NT2/D1 (cell line): ENCODE results near the gene TMEM129.

ENCODE experiments used
- SUZ12 ChIP-seq: IDR thresholded peaks from 2 replicates; pipeline ENCODE4 v1.6.1; 2011; ENCODE audit not compliant: insufficient read length, insufficient read depth; ENCODE audit errors: extremely low read depth
- YY1 ChIP-seq: IDR thresholded peaks from 2 replicates; pipeline ENCODE4 v1.6.1; 2011; ENCODE audit not compliant: insufficient read length, insufficient read depth
- ZNF274 ChIP-seq: IDR thresholded peaks from 2 replicates; pipeline ENCODE4 v1.6.1; 2011; ENCODE audit warnings: mild to moderate bottlenecking, low read depth, low read length

- TF ChIP-seq SUZ12: no peak
- no peak for TF ChIP-seq ZNF274
- TF ChIP-seq YY1: no peak
These were observed 2.9 kb downstream of the TMEM129 start for GRCh38 chr4:1718095-1718850.
